ENCODE measurements around the gene TBC1D1.

TBC1D1 gene

GRCh38 chr4:37928426-37929416 lies 37.8 kb downstream of the TBC1D1 start:
- DNase-seq (ENCODE audit: low read depth), result no peak

- DNase-seq (ENCODE audit: low read depth), result no peak
These were observed 43.2 kb downstream of the TBC1D1 start for GRCh38 chr4:37934096-37934495.

GRCh38 chr4:37934609-37935008 lies 43.7 kb downstream of the TBC1D1 start:
- DNase-seq (ENCODE audit: low read depth), result no peak

GRCh38 chr4:37935026-37935425 lies 44.1 kb downstream of the TBC1D1 start:
- DNase-seq (ENCODE audit: low read depth), result no peak

- DNase-seq (ENCODE audit: low read depth), result no peak
These were observed 46.1 kb downstream of the TBC1D1 start for GRCh38 chr4:37936889-37937498.

GRCh38 chr4:37938208-37938607 lies 47.3 kb downstream of the TBC1D1 start:
- no peak for DNase-seq (ENCODE audit: low read depth)

- no peak for DNase-seq (ENCODE audit: low read depth)
These were observed 55.8 kb downstream of the TBC1D1 start for GRCh38 chr4:37946503-37947179.

GRCh38 chr4:37948542-37948941 lies 57.7 kb downstream of the TBC1D1 start:
- no peak for DNase-seq (ENCODE audit: low read depth)

GRCh38 chr4:37949636-37950426 lies 58.9 kb downstream of the TBC1D1 start:
- no peak for DNase-seq (ENCODE audit: low read depth)

- DNase-seq (ENCODE audit: low read depth), result no peak
These were observed 60.8 kb downstream of the TBC1D1 start for GRCh38 chr4:37951461-37952352.

- no peak for DNase-seq (ENCODE audit: low read depth)
These were observed 62.3 kb downstream of the TBC1D1 start for GRCh38 chr4:37953156-37953555.

- DNase-seq (ENCODE audit: low read depth), result no peak
These were observed 62.9 kb downstream of the TBC1D1 start for GRCh38 chr4:37953620-37954293.

- DNase-seq (ENCODE audit: low read depth), result no peak
These were observed 66.1 kb downstream of the TBC1D1 start for GRCh38 chr4:37956941-37957340.

- DNase-seq (ENCODE audit: low read depth), result no peak
These were observed 68.0 kb downstream of the TBC1D1 start for GRCh38 chr4:37958932-37959331.

- DNase-seq (ENCODE audit: low read depth), result no peak
These were observed 69.2 kb downstream of the TBC1D1 start, which contains the start of gene PTTG2 for GRCh38 chr4:37960098-37960497. Gene PTTG2 (plus strand): TSS chr4:37960398. CDS start chr4:37960435, 37 bp downstream.

GRCh38 chr4:37960679-37961450 lies 70.0 kb downstream of the TBC1D1 start:
- DNase-seq (ENCODE audit: low read depth), result no peak

GRCh38 chr4:37964734-37965457 lies 74.0 kb downstream of the TBC1D1 start:
- DNase-seq (ENCODE audit: low read depth), result no peak

GRCh38 chr4:37966044-37966443 lies 75.2 kb downstream of the TBC1D1 start:
- no peak for DNase-seq (ENCODE audit: low read depth)

- DNase-seq (ENCODE audit: low read depth), result no peak
These were observed 76.9 kb downstream of the TBC1D1 start for GRCh38 chr4:37967736-37968135.
